ENCODE measurements around the gene GPR179.
A peak's percentile ranks its signal among the peaks of the same experiment; 100 is the strongest.
"Not testable (repeated sequence)": the region's sequence is repeated elsewhere in the genome, so short reads cannot be mapped to it uniquely, and the experiment has no call there.

DNA sequence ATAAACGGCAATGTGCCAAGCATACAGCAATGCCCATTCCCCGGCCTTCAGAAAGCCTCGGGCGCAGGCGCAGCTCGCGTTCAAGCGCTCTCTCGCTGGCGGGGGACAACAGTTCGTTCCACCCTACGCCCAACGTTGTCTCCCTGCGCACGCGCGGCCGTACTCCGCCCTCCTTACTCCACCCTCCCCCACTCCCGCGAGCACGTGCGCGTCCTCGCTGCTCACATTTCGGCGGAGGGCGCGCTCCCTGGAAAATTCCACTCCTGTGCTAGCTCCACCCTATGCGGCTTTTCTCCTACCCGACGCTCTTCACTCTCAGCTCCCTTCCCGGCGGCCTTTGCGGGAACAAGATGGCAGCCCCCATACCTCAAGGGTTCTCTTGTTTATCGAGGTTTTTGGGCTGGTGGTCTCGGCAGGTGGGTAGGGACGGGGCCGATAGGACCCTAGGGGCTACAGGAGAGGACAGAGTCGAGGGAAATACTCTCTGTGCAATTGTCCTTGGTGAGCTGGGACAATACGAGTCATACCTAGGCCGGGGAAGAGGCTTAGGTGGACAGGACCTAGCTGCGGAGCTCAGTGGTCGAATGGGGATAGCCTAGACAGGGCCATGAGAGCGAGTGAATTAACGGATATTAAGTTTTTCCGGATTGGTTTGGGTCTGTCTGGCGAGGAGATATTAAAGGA lies 46.8 kb downstream of the GPR179 start, which contains the start of gene MRPL45:
- not testable (repeated sequence) for TF ChIP-seq SMC3 (IDR thresholded peaks at IDR 0.05); POLR2AphosphoS2 (conservative IDR thresholded peaks at IDR 0.05; ENCODE audit: low read length)
- TF ChIP-seq POLR2A (IDR thresholded peaks at IDR 0.05; ENCODE audit: low read length) = peak; percentile 33
